Skin of body (tissue), 2 donors: ENCODE measurements around the gene PYHIN1. TPM values are rescaled to one million over a fixed set of nuclear protein-coding genes. Genes with fewer than 3 reads are reported as not detected.
"Not testable (repeated sequence)": the region's sequence is repeated elsewhere in the genome, so short reads cannot be mapped to it uniquely, and the experiment has no call there.

ENCODE experiments used
- DNase-seq: peaks from one replicate; lab custom pipeline; 2025; lab: John Stamatoyannopoulos, UW
- total RNA-seq: library from RNA; depleted of rRNA; stranded (reverse); fragments of >200 nt; gene quantifications from one replicate; pipeline ENCODE4 v1.2.3, GENCODE V29; 2014

The PYHIN1 gene
- total RNA-seq, 1 donor from 2014 or later, result 0.20 TPM

DNA sequence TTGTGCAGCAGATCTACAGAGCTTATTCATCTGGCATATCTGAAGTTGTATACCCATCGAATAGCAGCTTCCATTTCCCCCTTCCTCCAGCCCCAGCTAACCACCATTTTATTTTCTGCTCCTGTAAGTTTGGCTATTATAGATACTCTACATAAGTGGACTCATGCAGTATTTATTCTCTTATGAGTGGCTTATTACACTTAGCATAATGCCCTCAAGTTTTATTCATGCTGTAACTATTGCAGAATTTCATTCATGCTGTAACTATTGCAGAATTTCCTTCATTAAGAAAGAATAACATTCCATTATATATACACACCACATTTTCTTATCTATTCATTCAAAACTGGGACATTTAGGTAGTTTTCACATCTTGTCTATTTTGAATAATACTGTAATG, 47.9 kb downstream of the PYHIN1 start:
- DNase-seq, result no peak

GRCh38 chr1:158983235-158983634, 51.9 kb downstream of the PYHIN1 start:
- DNase-seq, result no peak

- DNase-seq, result no peak
These were observed 53.0 kb downstream of the PYHIN1 start for GRCh38 chr1:158984386-158984785.

DNA sequence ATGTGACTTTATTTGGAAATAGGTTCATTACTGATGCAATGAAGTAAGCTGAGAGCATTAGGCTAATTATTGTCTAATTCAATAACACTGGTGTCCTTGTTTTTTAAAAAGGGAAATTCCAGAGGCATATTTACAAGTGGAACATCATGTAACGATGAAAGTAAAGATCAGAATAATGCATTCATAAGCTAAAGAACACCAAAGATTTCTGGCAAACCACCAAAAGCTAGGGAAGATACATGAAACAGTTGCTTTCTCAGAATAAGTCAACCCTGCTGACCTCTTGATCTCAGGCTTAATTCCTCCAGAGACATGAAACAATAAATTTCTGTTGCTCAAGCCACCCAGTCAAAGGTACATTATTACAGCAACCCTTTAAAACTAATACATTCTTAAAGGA, 58.1 kb downstream of the PYHIN1 start:
- no peak for DNase-seq

DNA sequence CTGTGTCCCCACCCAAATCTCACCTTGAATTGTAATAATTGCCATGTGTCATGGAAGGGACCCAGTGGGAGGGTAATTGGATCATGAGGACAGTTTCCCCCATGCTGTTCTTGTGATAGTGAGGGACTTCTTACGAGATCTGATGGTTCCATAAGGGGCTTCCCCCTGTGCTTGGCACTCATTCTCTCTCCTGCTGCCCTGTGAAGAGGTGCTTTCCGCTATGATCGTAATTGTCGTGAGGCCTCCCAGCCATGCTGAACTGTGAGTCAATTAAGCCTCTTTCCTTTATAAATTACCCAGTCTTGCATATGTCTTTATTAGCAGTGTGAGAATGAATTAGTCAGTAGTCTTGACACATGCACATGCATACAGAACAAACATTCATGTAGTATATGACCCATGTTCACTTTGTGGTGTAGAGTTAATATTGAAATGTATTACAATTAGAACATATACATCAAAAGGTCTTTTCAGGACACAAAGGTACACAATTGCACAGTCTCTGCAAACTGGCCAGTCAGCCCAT, 61.5 kb downstream of the PYHIN1 start:
- no peak for DNase-seq

GRCh38 chr1:158996998-158997397, 65.6 kb downstream of the PYHIN1 start:
- DNase-seq, result no peak

GRCh38 chr1:158998037-158998780, 66.9 kb downstream of the PYHIN1 start:
- no peak for DNase-seq

DNA sequence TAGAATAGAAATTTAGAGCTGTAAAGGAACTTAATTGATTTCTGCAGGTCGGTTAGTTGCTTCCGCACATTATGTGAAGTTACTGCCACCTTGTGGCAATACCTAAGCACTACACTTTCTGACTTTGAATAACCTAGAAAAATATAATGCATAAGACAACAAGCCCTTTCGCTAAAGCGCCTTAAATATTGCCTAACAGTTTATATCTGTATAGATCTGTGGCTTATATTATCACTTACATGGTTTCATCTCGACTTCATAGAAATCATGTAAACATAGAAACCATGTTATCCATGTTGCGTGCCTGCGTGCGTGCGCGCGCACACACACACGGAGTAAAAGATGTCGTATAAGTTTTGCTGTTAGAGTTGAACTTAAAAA, 67.4 kb downstream of the PYHIN1 start:
- peak; percentile 76 for DNase-seq

DNA sequence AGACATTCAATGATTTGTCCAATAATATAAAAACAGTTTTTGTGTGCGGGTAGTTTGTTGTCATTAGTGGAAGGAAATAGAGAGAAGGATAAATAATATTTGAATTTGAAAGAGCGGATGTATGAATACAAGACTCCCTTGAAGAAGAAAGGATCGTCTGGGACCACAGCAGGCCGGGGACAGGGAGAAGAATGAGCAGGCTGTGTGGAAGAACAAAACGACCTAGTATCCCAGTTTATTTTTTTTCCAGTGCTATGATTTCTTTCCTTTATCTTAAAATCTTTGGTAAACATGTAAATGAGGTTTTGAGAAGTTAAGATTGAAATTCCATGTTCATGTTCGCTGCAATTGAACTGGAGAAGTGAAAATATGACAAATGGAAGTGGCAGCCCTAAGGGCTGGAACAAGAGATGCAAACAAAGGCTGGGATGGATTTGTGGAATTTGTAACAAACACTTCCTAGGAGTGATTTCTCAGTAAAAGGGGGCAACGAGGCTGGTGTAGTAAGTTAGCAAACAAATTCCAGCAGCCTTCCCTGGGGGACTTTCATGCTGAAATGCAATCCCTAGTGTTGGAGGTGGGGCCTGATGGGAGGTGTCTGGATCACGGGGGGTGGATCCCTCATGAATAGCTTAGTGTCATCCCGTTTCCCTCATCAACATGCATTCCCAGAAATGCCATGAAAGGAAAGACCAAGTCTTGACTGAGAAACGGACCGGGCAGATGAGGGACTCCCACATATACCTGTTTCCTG, 68.1 kb downstream of the PYHIN1 start:
- DNase-seq, result peak; percentile 97

GRCh38 chr1:159000070-159000409, 68.7 kb downstream of the PYHIN1 start:
- DNase-seq, result peak; percentile 62

GRCh38 chr1:159000625-159001024, 69.3 kb downstream of the PYHIN1 start:
- peak; percentile 91 for DNase-seq

- no peak for DNase-seq
These were observed 73.8 kb downstream of the PYHIN1 start for GRCh38 chr1:159005161-159005560.

GRCh38 chr1:159005676-159006075, 74.3 kb downstream of the PYHIN1 start:
- DNase-seq, result peak; percentile 83

DNA sequence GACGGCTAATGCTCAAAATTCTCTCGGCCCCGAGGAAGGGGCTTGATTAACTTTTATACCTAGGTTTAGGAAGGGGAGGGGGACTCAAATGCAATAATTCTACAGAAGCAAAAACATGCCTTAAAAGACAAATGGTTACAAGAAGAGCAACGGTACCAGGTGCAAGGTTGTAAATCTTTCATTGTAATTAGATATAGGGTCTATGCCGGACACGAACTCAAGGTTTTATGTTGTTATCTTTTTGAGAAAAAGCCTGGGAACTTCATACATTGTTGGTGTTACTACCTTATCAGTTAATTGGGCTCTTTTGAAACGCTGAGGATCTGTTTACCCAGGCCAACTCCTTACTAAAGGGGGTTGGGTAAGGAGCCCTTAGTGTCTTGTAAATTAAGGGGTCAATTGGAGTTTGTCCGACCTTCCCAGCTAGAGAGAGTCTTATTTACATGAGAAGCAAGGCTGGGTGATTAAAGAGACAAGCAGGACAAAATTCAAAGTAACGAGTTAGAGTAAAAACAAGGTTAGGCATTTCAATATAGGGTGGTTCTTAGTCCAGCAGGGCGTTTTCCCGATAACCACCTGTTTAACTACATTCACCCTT, 75.0 kb downstream of the PYHIN1 start:
- DNase-seq, result not testable (repeated sequence)

DNA sequence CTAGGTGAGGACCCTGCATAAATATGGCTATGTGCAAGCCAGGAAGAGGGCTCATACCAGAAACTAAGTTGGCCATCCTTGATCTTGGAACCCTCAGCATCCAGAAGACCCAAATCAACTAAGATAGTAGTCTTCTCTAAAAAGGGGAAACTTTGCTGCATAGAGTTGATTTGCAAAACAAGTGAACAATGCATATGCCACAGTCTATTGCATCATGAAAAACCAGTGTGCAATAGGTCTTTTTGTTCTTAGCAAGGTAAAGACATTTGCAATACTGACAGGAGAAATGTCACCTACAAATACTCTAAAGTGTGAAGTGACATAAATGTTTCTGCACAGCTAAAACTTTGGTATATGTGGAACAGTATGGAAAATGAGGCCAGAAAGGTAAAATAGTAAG, 76.4 kb downstream of the PYHIN1 start:
- DNase-seq, result no peak

- no peak for DNase-seq
These were observed 77.4 kb downstream of the PYHIN1 start for GRCh38 chr1:159008744-159009188.

GRCh38 chr1:159009287-159009686, 77.9 kb downstream of the PYHIN1 start:
- DNase-seq, result no peak

GRCh38 chr1:159009704-159010361, 78.5 kb downstream of the PYHIN1 start, which contains the start of gene IFI16:
TSS of gene IFI16 (plus strand) at chr1:159009907. CDS start at chr1:159014681, 4,774 bp downstream.
- peak; percentile 89 for DNase-seq

GRCh38 chr1:159010391-159010790, 79.0 kb downstream of the PYHIN1 start:
- DNase-seq, result no peak

DNA sequence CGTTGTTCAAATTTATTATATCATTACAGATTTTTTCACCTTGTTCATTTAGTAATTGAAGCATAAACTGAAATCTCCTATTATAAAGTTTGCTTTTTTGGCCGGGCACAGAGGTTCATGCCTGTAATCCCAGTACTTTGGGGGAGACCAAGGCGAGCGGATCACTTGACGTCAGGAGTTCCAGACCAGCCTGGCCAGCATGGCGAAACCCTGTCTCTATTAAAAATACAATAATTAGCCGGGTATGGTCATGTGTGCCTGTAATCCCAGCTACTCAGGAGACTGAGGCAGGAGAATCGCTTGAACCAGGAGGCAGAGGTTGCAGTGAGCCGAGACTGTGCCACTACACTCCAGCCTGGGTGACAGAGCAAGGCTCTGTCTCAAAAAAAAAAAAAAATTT, 79.6 kb downstream of the PYHIN1 start:
- DNase-seq, result not testable (repeated sequence)

DNA sequence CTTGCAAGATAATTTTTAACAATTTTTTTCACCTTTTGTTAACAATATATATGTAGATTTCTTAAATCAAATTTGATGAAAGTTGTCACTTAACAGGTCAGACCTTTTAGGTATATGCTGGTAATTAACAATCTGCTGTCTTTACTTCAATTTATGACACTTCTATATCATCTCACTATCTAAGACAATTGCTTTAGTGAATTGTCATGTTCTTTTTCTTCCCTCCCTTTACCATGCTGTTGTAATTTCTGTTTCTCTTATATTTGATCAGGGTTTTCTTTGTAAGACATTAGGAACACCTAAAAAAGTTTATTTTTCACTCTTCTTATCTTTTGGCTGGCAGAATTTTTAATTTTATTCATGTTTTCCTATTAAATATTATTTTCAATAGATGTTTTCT, 80.4 kb downstream of the PYHIN1 start:
- no peak for DNase-seq

DNA sequence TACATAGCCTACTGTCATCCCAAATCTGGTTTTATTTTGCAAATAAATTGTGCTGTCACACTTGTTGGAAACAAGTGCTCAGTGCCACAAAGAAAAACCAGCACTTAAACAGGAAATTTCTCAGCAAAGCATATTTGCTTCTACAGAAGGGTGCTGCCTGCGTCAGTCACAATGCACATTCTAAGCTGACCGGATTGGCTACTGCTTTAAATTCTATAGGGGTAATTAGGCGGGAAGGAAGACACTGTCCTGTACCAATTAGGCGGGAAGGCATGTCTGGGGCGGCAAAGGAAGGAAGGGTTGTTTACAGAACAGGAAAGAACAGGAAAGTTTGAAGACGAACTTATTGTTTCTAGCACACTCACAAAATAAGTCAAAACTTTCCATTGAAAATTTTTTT, 81.1 kb downstream of the PYHIN1 start:
- peak; percentile 52 for DNase-seq
